Suppressor macrophage (primary cell): ENCODE results near the gene PLEKHG4B.
"Not testable (repeated sequence)": the region's sequence is repeated elsewhere in the genome, so short reads cannot be mapped to it uniquely, and the experiment has no call there.

Experiments
- DNase-seq, 4 experiments: peaks; one replicate each; pipeline ENCODE4 v3.0.0-alpha.2; 2020 to 2022

PLEKHG4B gene

GRCh38 chr5:188488-189481 is 96.8 kb downstream of the PLEKHG4B start:
- peak; percentile 84 to 92 (median 87) for DNase-seq

DNA sequence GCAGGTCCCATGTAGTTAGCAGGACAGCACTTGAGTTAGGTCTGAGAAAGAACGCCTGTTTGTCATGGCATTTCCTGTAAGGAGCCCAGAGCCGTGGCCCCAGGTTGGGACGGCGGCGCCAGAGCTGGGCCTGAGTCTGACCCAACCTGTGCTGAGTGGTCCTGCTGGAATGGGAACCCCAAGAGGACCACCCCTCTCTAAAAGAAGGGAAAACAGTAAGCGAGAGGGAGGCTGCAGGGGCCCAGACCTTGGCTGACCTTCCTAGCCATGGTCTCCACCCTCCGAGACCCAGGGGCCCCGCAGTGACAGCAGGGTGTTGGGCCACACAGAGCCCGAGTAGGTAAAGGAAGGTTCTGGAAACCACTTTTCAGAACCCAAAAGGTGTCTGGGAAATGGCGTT is 97.5 kb downstream of the PLEKHG4B start:
- DNase-seq, result no peak

DNA sequence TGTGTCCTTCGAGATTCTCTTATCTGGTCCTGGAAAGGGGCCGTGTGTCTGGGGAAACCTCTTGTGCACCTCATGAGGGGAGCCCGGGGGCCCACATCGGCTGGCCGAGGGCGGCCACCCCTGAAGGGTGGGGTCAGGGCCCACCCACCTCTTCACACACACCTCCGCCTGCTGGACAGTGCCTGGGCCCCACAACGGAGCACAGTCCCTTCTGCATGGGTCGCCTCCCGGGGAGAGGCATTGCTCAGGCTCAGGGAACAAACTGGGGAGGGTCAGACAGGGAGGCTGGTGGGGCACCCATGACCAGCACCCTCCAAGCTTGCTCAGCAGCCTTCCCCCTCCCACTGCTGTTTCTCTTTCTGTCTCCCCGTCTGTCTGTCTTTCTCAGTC is 98.0 kb downstream of the PLEKHG4B start:
- no peak for DNase-seq

- no peak for DNase-seq
Observed at GRCh38 chr5:190366-191035, 98.5 kb downstream of the PLEKHG4B start.

DNA sequence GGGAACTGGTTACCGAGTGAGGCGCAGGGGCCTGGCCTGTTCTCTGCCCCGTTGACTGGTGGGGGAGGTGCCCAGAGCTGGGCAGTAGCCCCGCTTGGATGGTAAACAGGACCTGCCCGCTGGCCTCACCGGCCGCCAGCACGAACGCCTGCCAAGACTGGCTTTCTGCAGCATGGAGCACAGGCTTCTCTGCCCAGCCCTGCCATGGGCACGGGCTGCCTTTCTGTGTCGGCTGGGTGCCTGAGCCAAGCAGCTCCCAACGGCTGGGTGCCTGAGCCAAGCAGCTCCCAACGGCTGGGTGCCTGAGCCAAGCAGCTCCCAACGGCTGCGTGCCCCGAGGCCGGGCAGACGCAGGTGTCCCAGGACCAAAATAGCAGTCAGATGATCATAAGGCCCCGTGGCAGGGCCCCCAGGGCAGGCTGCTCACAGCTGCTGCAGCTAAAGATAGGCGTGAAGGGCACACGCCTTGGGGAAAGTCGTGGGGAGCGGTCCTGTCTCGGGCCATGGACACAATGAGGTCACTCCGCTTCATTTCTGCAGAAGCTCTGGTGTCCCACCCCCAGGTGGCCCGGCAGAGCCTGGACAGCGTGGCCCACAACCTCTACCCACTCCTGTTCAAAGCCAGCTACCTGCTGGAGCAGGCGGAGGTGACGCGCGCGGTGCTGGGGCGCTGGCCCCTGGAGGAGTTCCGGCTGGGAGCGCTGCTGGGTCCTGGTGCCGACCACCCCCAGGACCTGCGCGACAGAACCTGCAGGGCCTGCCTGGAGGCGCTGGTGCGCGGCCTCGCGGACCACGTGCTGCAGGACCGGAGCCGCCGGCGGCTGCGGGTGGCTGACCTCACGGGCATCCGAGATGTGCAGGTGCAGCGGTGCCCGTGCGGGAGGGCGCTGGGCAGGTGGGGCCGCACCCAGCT is 99.3 kb downstream of the PLEKHG4B start, which contains the start of gene LRRC14B:
Gene LRRC14B, plus strand, starts transcription at position 460 of the 913 bp plus-strand sequence. Its CDS starts 44 bp downstream, at position 504.
- DNase-seq, result no peak

- DNase-seq, result no peak
Observed at GRCh38 chr5:191949-192690, 100.2 kb downstream of the PLEKHG4B start.

GRCh38 chr5:192691-192969 is 100.7 kb downstream of the PLEKHG4B start:
- no peak for DNase-seq

DNA sequence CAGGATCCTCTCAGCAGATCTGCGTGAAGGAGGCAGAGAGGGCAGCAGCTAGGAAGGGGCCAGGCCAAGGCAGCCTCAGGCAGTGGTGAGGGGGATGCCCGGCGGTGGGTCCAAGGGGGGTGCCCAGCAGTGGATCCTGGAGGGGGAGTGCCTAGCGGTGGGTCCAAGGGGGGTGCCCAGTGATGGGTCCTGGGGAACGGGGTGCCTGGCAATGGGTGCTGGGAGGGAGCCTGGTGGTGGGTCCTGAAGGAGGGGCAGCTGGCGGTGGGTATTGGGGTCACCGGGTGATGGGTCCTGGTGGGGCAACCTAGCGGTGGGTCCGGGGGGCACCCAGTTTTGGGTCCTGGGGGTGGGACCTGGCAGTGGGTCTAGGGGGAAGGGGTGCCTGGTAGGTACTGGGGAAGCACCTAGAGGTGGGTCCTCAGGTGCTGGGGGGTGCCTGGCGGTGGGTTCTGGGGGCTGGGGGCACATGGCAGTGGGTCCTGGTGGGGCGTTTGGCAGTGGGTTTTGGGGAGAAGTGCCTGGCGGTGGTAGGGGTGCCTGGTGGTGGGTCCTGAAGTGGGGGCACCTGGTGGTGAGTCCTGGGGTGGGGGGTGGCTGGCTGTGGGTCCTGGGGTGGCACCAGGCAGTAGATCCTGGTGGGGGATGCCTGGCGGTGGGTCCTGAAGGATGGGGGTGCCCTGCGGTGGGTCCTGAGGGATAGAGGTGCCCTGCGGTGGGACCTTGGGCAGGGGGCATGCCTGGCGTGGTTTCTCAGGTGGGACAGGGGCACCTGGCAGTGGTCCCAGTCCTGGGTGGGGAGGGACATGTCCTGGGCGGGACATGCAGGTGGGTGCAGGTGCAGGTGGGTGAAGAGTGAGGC is 101.2 kb downstream of the PLEKHG4B start:
- DNase-seq, result no peak

DNA sequence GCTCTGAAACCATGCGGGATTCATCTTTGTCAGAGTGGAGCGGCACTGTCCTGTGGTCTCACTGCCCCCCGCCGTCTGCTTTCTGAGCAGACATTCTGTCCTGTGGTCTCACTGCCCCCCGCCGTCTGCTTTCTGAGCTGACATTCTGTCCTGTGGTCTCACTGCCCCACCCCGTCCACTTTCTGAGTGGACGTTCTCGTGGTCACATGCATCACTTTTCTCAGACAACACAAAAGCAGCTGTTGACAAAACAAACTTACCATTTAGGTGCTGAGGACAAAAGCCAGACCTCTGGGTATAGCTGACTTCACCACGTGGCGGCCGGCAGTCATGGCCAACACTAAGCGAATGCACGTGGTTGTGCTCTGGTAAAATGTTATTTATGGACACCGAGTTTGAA is 102.1 kb downstream of the PLEKHG4B start:
- DNase-seq, result no peak

DNA sequence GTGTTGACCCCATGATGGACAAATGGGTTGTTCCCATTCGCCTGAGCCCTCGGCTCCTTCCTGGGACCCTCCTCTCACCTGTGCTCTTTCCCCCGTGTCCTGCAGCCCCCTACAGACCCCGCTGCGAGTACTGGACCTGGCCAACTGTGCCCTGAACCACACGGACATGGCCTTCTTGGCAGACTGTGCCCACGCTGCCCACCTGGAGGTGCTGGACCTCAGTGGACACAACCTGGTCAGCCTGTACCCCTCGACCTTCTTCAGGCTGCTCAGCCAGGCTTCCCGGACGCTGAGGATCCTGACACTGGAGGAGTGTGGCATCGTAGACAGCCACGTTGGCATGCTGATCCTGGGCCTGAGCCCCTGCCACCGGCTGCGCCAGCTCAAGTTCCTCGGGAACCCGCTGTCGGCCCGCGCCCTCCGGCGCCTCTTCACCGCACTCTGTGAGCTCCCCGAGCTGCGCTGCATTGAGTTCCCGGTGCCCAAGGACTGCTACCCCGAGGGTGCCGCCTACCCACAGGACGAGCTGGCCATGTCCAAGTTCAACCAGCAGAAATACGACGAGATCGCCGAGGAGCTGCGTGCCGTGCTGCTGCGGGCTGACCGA is 102.7 kb downstream of the PLEKHG4B start:
- no peak for DNase-seq

- peak in 1 of 4 experiments; percentile 21 for DNase-seq
Observed at GRCh38 chr5:195401-196160, 103.6 kb downstream of the PLEKHG4B start.

DNA sequence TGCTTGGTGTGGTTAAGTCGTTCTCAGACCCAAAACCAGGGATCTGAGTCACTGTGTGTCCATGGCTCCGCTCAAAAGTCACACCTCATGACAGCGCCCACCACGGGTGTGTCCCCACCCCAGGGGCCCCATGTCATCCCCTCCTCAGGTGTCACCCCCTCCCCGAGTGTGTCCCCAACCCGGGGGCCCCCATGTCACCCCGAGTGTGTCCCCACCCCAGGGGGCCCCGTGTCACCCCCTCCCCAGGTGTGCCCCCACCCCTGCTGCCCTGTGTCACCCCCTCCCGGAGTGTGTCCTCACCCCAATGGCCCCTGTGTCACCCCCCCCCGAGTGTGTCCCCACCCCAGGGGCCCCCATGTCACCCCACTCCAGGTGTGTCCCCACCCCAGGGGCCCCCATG is 104.4 kb downstream of the PLEKHG4B start:
- no peak for DNase-seq

GRCh38 chr5:197031-197430 is 105.1 kb downstream of the PLEKHG4B start:
- DNase-seq, result not testable (repeated sequence)

- DNase-seq, result no peak
Observed at GRCh38 chr5:197892-198489, 106.0 kb downstream of the PLEKHG4B start.

DNA sequence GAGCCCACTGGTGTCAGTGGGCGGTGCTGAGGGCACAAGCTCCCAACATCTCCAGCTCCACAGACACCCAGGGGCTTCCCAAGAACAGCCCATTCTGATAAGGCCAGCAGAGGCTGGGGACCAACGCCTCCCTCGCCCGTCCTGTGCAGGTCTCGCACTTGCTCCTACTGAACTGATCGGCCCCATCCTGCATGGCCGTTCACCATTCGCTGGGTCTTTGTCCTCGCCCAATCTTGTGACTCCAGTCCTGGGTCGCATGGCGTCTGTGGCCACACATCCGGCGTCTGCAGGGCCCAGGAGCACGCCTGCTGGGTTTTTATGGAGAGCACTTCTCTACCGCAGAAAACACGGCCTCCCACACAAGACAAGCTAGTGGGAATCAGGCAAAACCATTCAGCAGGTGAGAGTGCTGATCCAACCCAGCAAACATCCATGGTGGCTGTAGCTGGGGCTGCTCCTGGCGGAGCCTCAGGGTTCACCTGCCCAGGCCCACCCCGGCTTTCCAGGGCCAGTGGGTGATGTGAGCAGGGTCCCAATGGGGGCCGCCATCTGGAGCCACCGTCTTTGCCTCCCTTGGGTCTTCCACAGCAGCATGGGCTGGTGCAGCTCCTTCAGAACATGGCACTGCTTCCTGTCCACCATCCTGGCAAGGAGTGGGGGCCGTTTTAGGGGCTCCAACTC is 106.7 kb downstream of the PLEKHG4B start:
- no peak for DNase-seq

DNA sequence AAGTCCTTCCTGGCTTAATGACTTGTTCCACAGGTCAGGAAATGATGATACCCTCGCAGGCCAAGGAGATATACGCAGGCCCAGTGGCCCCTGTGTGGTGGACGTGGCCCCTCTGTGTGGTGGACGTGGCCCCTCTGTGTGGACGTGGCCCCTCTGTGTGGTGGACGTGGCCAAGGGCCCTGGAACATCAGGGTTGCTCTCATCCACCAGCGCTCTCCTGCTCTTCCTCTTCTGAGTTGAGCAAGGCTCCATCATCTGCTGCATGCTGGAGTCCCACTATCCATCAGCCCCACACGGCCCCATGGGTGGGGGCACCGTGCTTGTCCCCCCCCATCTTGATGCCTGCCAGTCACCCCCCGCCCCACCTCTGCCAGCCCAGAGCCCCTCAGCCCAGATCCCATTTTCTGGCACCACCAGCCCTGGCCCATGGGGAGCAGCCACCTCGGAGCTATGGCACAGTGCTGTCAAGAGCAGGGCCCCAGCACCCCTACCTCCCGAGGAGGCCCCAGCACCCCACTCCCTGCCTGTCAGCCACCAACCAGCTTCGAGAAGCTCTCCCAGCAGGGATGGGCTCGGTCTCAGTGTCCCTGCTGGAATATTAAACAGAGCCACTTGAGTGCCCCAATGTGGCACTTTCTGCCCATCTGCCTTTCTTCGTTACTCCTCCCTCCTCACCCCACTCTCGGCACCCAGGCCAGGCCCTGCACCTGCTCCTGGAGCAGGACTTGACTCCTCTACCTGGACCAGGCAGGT is 107.4 kb downstream of the PLEKHG4B start:
- no peak for DNase-seq

GRCh38 chr5:199950-200645 is 108.1 kb downstream of the PLEKHG4B start:
- DNase-seq, result no peak
